GM19463 (cell line): ENCODE measurements around the gene CS.
"Not testable (repeated sequence)": the region's sequence is repeated elsewhere in the genome, so short reads cannot be mapped to it uniquely, and the experiment has no call there.

Experiments
- ATAC-seq: cut with Tn5 transposase; IDR thresholded peaks from one replicate; pipeline ENCODE4 v1.9.1; 2021; ENCODE audit warnings: mild to moderate bottlenecking, moderate library complexity; ENCODE audit not compliant: unreplicated experiment

The CS gene

GRCh38 chr12:56321610-56322009, 21.5 kb upstream of the CS start:
- ATAC-seq = not testable (repeated sequence)

- ATAC-seq = no peak
Observed at GRCh38 chr12:56321027-56321426, 20.9 kb upstream of the CS start.

GRCh38 chr12:56317675-56318074, 17.5 kb upstream of the CS start:
- ATAC-seq = no peak

GRCh38 chr12:56315622-56316473, 15.7 kb upstream of the CS start, which contains the start of gene CNPY2:
TSS of gene CNPY2 (minus strand) at chr12:56315988. CDS start at chr12:56315217, 771 bp downstream.
- peak; percentile 91 for ATAC-seq

GRCh38 chr12:56315249-56315621, 15.1 kb upstream of the CS start:
- ATAC-seq = no peak

GRCh38 chr12:56311003-56311402, 10.9 kb upstream of the CS start:
- ATAC-seq = no peak

- ATAC-seq = no peak
Observed at GRCh38 chr12:56308714-56309113, 8.6 kb upstream of the CS start.

- ATAC-seq = no peak
Observed at GRCh38 chr12:56307221-56307965, 7.3 kb upstream of the CS start.

GRCh38 chr12:56304872-56305590, 4.9 kb upstream of the CS start:
- no peak for ATAC-seq

GRCh38 chr12:56304276-56304675, 4.1 kb upstream of the CS start:
- no peak for ATAC-seq

GRCh38 chr12:56300644-56301464, 724 bp upstream of the CS start:
- no peak for ATAC-seq

GRCh38 chr12:56299308-56299852, 750 bp downstream of the CS start:
- ATAC-seq = peak; percentile 2

GRCh38 chr12:56298828-56299227, 1.3 kb downstream of the CS start:
- no peak for ATAC-seq

- no peak for ATAC-seq
Observed at GRCh38 chr12:56297400-56297799, 2.7 kb downstream of the CS start.

- no peak for ATAC-seq
Observed at GRCh38 chr12:56296295-56296694, 3.8 kb downstream of the CS start.

GRCh38 chr12:56293795-56294194, 6.3 kb downstream of the CS start:
- no peak for ATAC-seq

GRCh38 chr12:56288705-56289387, 11.3 kb downstream of the CS start:
- no peak for ATAC-seq

GRCh38 chr12:56286044-56286830, 13.9 kb downstream of the CS start:
- no peak for ATAC-seq

- ATAC-seq = not testable (repeated sequence)
Observed at GRCh38 chr12:56284263-56284662, 15.9 kb downstream of the CS start.
